SK-N-SH treated with all-trans-retinoic acid at 6 μM for 48 hours (cell line): ENCODE measurements around the gene SYCP2L.
"Not testable (repeated sequence)": the region's sequence is repeated elsewhere in the genome, so short reads cannot be mapped to it uniquely, and the experiment has no call there.

ENCODE experiments used
- ATAC-seq: fragments of 200-7000 bp; cut with Tn5 transposase; 3 replicates; pipeline ENCODE4 v1.9.1; 2020; ENCODE audit warnings: mild to moderate bottlenecking, moderate library complexity
- ARNTL ChIP-seq: fragments of 450-650 bp; formaldehyde crosslinking; IDR thresholded peaks from 2 replicates; pipeline ENCODE4 v1.5.0; 2020; ENCODE audit warnings: low read depth, mild to moderate bottlenecking, moderate library complexity, borderline replicate concordance
- BACH2 ChIP-seq: fragments of 250-450 bp; sonication (Bioruptor Pico); IDR thresholded peaks from 2 replicates; pipeline ENCODE4 v1.9.0; 2021; ENCODE audit warnings: mild to moderate bottlenecking, borderline replicate concordance
- CSDC2 ChIP-seq: fragments of 250-450 bp; sonication (Bioruptor Pico); IDR thresholded peaks from 2 replicates; pipeline ENCODE4 v1.5.0; 2020; ENCODE audit warnings: mild to moderate bottlenecking, moderate library complexity
- ESRRG ChIP-seq: fragments of 250-450 bp; sonication (Bioruptor Pico); IDR thresholded peaks from 2 replicates; pipeline ENCODE4 v1.6.1; 2021; ENCODE audit warnings: mild to moderate bottlenecking
- OSR1 ChIP-seq: fragments of 250-450 bp; sonication (Bioruptor Pico); IDR thresholded peaks from 2 replicates; pipeline ENCODE4 v1.8.0; 2022; ENCODE audit warnings: moderate library complexity, mild to moderate bottlenecking, inconsistent platforms
- PPARA ChIP-seq: fragments of 250-450 bp; sonication (Bioruptor Pico); IDR thresholded peaks from 2 replicates; pipeline ENCODE4 v1.5.0; 2020; ENCODE audit warnings: mild to moderate bottlenecking, borderline replicate concordance
- RARB ChIP-seq: fragments of 250-450 bp; sonication (Bioruptor Pico); IDR thresholded peaks from 2 replicates; pipeline ENCODE4 v1.8.0; 2021; ENCODE audit warnings: mild to moderate bottlenecking, moderate library complexity
- SNAI2 ChIP-seq: fragments of 250-450 bp; sonication (Bioruptor Pico); IDR thresholded peaks from 2 replicates; pipeline ENCODE4 v1.5.0; 2020; ENCODE audit warnings: mild to moderate bottlenecking, moderate library complexity
- TCF4 ChIP-seq: fragments of 250-450 bp; sonication (Bioruptor Pico); IDR thresholded peaks from 2 replicates; pipeline ENCODE4 v1.8.0; 2021; ENCODE audit warnings: mild to moderate bottlenecking, moderate library complexity, borderline replicate concordance
- TOX ChIP-seq: fragments of 250-450 bp; sonication (Bioruptor Pico); IDR thresholded peaks from 2 replicates; pipeline ENCODE4 v1.8.0; 2021; ENCODE audit warnings: mild to moderate bottlenecking, moderate library complexity, borderline replicate concordance
- ZC3H10 ChIP-seq: fragments of 250-450 bp; sonication (Bioruptor Pico); IDR thresholded peaks from 2 replicates; pipeline ENCODE4 v1.5.1; 2021; ENCODE audit warnings: mild to moderate bottlenecking, moderate library complexity
- ZFP3 ChIP-seq: fragments of 250-450 bp; sonication (Bioruptor Pico); IDR thresholded peaks from 2 replicates; pipeline ENCODE4 v1.5.0; 2020; ENCODE audit warnings: mild to moderate bottlenecking, moderate library complexity
- ZFP30 ChIP-seq: fragments of 450-650 bp; formaldehyde crosslinking; IDR thresholded peaks from 2 replicates; pipeline ENCODE4 v1.5.0; 2022; ENCODE audit warnings: mild to moderate bottlenecking, moderate library complexity
- ZNF565 ChIP-seq: fragments of 450-650 bp; formaldehyde crosslinking; conservative IDR thresholded peaks from 2 replicates; pipeline ENCODE4 v1.5.0; 2020; ENCODE audit warnings: low read depth, mild to moderate bottlenecking, moderate library complexity
- ZNF70 ChIP-seq: fragments of 450-650 bp; formaldehyde crosslinking; IDR thresholded peaks from 2 replicates; pipeline ENCODE4 v1.5.0; 2020; ENCODE audit warnings: mild to moderate bottlenecking, moderate library complexity
- ZNF8 ChIP-seq: fragments of 450-650 bp; formaldehyde crosslinking; IDR thresholded peaks from 2 replicates; pipeline ENCODE4 v1.5.0; 2020; ENCODE audit warnings: mild to moderate bottlenecking, moderate library complexity
- TF ChIP-seq, protein P1 (sequence below): fragments of 250-450 bp; sonication (Bioruptor Pico); IDR thresholded peaks from 2 replicates; pipeline ENCODE4 v1.8.0; 2020; ENCODE audit warnings: mild to moderate bottlenecking, moderate library complexity, borderline replicate concordance
- TF ChIP-seq, protein P2 (sequence below): fragments of 250-450 bp; sonication (Bioruptor Pico); IDR thresholded peaks from 2 replicates; pipeline ENCODE4 v1.8.0; 2021; ENCODE audit warnings: low read depth, mild to moderate bottlenecking, moderate library complexity, borderline replicate concordance
- TF ChIP-seq, protein P3 (sequence below): fragments of 250-450 bp; sonication (Bioruptor Pico); IDR thresholded peaks from 2 replicates; pipeline ENCODE4 v1.5.1; 2021; ENCODE audit warnings: mild to moderate bottlenecking, moderate library complexity

The SYCP2L gene

DNA sequence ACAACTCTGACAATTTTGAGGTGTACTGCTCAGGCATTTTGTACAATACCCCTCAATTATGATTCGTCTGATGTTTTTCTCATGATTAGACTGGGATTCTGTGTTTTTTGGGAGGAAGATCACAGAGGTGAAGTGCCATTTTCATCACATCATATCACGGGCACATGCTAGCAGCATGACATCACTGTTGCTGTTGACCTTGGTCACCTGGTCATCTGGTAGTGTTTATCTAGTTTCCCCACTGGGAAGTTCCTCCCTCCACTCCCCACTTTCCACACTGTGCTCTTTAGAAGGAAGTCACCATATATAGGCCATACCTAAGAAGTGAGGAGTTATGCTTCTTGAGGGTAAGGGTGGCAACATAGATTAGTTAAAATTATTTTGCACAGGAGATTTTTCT is 25.8 kb upstream of the SYCP2L start (continued):
- TF ChIP-seq ZNF565 (CRISPR knock-in tag) (no peak), CSDC2 (CRISPR knock-in tag) (no peak), SNAI2 (CRISPR knock-in tag) (no peak), ZFP30 (CRISPR knock-in tag) (no peak)
- TF ChIP-seq, all 23 proteins: peak for 0

DNA sequence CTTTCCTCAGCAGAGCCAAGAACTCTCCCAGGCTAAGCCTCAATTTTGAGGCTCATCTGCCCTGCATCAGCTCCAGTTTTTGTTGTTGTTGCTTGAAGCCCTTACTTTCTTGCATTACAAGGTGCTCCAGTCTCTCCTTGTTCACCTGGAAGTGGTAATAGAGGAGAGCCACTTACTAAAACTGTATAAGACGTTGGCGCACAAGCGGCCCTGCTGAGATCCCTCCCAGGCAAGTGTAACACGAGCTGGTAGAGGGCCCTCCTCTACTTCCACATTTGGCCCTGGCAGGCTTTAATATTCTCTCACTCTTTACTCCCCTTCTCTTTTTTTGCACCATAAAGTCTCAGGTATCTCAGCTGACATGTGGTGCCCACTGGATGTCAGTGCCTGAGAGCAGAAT is 24.5 kb upstream of the SYCP2L start:
- ATAC-seq = no peak
- TF ChIP-seq ESRRG (CRISPR knock-in tag) (no peak), ZNF565 (CRISPR knock-in tag) (no peak), ZNF70 (CRISPR knock-in tag) (no peak)

DNA sequence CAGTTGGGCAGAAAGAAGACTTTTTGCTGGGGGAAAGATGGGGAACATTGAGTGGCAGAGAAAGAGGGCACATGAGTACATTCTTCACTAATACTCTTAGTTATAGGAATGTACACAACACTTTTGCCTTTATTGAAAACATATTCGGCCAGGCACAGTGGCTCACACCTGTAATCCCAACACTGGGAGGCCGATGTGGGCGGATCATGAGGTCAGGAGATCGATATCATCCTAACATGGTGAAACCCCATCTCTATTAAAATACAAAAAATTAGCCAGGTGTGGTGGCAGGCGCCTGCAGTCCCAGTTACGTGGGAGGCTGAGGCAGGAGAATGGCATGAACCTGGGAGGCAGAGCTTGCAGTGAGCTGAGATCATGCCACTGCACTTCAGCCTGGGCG is 23.8 kb upstream of the SYCP2L start:
- ATAC-seq = not testable (repeated sequence)

DNA sequence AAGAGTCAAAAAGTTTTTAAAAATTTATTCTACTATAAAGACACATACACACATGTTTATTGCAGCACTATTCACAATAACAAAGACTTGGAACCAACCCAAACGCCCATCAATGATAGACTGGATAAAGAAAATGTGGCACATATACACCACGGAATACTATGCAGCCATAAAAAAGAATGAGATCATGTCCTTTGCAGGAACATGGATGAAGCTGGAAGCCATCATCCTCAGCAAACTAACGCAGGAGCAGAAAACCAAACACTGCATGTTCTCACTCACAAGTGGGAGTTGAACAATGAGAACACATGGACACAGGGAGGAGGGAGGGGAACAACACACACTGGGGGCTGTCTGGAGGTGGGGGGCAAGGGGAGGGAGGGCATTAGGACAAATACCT is 20.1 kb upstream of the SYCP2L start:
- ATAC-seq = not testable (repeated sequence)

DNA sequence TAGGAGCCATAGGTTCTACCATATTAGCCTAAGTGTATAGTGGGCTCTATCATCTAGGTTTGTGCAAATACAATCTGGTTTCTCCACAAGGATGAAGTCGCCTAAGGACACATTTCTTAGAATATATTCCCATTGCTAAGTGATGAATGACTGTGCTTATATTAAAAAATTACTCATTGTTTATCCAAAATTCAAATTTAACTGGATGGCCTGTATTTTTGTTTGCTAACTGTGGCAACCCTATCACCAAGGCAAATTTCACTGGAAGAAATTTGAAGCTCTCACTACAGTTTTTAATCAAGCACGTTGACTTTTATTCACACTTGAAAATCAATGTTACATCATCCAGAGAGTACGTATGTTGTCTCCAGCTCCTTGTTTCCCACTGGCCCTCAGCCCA is 18.9 kb upstream of the SYCP2L start:
- no peak for TF ChIP-seq ARNTL (CRISPR knock-in tag)
- no peak for ATAC-seq

DNA sequence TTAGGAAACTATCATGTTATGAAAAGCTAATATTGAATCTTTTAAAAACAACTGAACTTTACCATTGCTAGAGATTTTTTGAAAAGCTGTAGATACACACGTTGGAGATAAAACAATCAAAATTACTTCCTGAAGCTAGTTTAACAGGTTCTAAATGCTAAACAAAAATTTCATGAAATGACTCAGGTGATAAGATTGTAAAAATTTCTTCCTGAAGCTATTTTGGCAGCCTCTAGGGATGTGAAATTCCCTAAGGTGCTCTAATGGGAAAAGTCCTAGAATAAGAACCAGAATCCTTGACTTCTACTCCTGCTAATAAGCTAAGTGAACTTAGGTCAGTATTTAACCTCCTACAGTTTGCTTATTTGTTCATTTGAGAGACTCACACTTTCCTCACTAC is 13.5 kb upstream of the SYCP2L start:
- TF ChIP-seq BACH2 (no peak), TCF4 (no peak), ZNF565 (CRISPR knock-in tag) (no peak), CSDC2 (CRISPR knock-in tag) (no peak)
- ATAC-seq = no peak

DNA sequence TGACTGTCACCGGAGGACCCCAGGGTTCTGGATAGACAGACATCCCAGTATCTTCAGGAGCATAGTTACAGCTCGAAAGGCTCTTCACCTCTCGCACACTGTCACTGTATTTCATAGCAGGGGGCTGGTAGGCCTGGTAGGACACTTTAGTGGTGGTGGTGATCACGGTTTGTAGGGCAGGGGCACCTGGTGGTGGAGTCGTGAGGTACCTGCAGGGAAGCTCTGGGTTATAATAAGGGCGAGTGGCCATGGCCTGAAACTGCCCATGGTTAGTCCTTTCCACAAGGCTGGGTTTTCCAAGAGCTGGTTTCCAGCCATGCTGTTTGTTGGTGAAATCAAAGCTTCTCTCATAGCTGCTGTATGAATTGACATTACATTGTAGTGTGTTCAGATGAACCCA is 12.6 kb upstream of the SYCP2L start:
- ATAC-seq = no peak
- TF ChIP-seq ZNF70 (CRISPR knock-in tag) (no peak), ARNTL (CRISPR knock-in tag) (no peak), ZNF8 (no peak), ZC3H10 (no peak), RARB (CRISPR knock-in tag) (no peak), TOX (CRISPR knock-in tag) (no peak), PPARA (CRISPR knock-in tag) (no peak), BACH2 (no peak), OSR1 (CRISPR knock-in tag) (no peak), SNAI2 (CRISPR knock-in tag) (no peak), CSDC2 (CRISPR knock-in tag) (no peak)
- TF ChIP-seq, protein P1, sequence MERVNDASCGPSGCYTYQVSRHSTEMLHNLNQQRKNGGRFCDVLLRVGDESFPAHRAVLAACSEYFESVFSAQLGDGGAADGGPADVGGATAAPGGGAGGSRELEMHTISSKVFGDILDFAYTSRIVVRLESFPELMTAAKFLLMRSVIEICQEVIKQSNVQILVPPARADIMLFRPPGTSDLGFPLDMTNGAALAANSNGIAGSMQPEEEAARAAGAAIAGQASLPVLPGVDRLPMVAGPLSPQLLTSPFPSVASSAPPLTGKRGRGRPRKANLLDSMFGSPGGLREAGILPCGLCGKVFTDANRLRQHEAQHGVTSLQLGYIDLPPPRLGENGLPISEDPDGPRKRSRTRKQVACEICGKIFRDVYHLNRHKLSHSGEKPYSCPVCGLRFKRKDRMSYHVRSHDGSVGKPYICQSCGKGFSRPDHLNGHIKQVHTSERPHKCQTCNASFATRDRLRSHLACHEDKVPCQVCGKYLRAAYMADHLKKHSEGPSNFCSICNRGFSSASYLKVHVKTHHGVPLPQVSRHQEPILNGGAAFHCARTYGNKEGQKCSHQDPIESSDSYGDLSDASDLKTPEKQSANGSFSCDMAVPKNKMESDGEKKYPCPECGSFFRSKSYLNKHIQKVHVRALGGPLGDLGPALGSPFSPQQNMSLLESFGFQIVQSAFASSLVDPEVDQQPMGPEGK (CRISPR knock-in tag) = no peak
- TF ChIP-seq, protein P2, sequence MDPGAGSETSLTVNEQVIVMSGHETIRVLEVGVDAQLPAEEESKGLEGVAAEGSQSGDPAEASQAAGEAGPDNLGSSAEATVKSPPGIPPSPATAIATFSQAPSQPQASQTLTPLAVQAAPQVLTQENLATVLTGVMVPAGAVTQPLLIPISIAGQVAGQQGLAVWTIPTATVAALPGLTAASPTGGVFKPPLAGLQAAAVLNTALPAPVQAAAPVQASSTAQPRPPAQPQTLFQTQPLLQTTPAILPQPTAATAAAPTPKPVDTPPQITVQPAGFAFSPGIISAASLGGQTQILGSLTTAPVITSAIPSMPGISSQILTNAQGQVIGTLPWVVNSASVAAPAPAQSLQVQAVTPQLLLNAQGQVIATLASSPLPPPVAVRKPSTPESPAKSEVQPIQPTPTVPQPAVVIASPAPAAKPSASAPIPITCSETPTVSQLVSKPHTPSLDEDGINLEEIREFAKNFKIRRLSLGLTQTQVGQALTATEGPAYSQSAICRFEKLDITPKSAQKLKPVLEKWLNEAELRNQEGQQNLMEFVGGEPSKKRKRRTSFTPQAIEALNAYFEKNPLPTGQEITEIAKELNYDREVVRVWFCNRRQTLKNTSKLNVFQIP (CRISPR knock-in tag) = no peak

DNA sequence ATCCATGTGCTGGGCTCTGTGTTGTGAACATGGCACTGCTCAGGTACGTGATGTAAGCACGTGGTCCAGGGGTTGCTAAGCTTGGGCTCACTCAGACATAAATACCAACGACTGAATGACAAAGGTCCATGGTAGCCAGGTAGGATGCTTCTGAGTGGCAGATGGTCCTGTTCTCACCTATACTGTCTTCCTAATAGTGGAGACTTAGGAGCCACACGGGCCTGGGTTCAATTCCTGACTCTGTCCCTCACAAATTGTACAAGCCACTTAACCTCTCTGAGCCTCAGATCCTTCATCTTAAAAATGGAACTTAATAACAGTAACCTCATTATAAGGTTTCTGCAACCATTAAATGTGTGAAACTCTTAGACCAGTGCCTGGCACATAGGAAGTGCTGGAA is 11.8 kb upstream of the SYCP2L start:
- TF ChIP-seq ARNTL (CRISPR knock-in tag) (no peak), RARB (CRISPR knock-in tag) (no peak), SNAI2 (CRISPR knock-in tag) (no peak), TOX (CRISPR knock-in tag) (no peak), CSDC2 (CRISPR knock-in tag) (no peak), TCF4 (no peak), ZFP3 (CRISPR knock-in tag) (no peak)
- TF ChIP-seq, protein P3, sequence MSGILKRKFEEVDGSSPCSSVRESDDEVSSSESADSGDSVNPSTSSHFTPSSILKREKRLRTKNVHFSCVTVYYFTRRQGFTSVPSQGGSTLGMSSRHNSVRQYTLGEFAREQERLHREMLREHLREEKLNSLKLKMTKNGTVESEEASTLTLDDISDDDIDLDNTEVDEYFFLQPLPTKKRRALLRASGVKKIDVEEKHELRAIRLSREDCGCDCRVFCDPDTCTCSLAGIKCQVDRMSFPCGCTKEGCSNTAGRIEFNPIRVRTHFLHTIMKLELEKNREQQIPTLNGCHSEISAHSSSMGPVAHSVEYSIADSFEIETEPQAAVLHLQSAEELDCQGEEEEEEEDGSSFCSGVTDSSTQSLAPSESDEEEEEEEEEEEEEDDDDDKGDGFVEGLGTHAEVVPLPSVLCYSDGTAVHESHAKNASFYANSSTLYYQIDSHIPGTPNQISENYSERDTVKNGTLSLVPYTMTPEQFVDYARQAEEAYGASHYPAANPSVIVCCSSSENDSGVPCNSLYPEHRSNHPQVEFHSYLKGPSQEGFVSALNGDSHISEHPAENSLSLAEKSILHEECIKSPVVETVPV = no peak
- TF ChIP-seq, protein P1 (CRISPR knock-in tag) = no peak
- no peak for ATAC-seq
